ENCODE results near the gene KAT8. TPM values are rescaled to one million over a fixed set of nuclear protein-coding genes. Genes with fewer than 3 reads are reported as not detected.
"Not testable (repeated sequence)": the region's sequence is repeated elsewhere in the genome, so short reads cannot be mapped to it uniquely, and the experiment has no call there.

Gene KAT8
- total RNA-seq, 6 experiments from 2014 or later: 20.4 to 29.9 (median 25.2) TPM

DNA sequence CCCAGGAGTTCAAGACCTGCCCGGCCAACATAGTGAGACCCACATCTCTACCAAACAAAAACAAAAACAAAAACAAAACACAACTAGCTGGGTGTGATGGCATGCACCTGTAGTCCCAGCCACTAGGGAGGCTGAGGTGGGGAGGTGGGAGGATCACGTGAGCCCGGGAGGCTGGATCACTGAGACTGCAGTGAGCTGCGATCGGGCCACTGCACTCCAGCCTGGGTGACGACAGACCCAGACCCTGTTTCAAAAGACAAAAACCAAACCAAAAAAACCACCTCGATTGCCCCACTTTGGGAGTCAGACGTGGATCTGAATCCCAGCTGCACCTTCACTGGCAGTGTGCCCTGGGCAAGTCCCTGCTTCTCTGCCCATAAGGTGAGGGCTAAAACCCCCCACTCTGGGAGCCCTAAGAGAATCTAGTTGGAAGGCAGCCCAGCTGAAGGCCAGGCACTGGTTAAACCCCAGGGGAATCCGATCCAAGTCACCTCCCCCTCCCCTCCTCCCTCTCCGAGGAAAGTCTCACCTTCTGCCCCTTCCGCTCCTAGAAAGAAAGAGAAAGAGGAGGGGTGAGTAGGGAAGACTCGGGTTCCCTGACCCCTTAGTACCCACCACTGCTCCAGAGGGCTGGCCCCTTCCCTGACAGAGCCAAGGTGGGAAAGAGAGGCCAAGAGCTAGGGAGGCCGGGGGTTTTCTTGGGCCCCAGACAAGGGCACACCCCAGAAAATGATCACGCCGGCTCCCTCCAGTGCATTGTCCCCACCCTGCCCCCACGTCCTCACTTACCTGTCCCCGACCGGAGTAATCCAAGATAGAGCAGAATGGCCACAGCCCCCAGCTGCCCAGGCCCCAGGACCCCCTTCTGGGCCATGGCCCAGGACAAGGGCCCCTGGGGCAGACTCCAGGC, 17.4 kb downstream of the KAT8 start:
- peak; percentile 22 to 59 (median 42) for ATAC-seq
- TF ChIP-seq CTCF (IDR thresholded peaks at IDR 0.05) (peak in 1 of 4 donors; percentile 29), POLR2A (IDR thresholded peaks at IDR 0.05) (peak; percentile 24)
- no peak for DNase-seq
- Histone ChIP-seq H3K27ac (peak overlapping the region; percentile 22 to 45 (median 29)), H3K36me3 (peaks cover 0 to 17% (median 0%) of the 10 kb centered on the region in 4 donors), H3K9me3 (no peaks in the 10 kb centered on the region), H3K4me1 (peaks cover 0 to 2% (median 0%) of the 10 kb centered on the region in 4 donors), H3K4me3 (peak overlapping the region; percentile 31 to 62 (median 54)), H3K27me3 (no peaks in the 10 kb centered on the region)
- WGBS (ENCODE audit: insufficient coverage, low coverage, low lambda C conversion rate, missing lambda C conversion rate): 23% methylated on average over 15 of the region's 18 CpGs
- intact Hi-C loops (cut with DNase I): no loop called here

DNA sequence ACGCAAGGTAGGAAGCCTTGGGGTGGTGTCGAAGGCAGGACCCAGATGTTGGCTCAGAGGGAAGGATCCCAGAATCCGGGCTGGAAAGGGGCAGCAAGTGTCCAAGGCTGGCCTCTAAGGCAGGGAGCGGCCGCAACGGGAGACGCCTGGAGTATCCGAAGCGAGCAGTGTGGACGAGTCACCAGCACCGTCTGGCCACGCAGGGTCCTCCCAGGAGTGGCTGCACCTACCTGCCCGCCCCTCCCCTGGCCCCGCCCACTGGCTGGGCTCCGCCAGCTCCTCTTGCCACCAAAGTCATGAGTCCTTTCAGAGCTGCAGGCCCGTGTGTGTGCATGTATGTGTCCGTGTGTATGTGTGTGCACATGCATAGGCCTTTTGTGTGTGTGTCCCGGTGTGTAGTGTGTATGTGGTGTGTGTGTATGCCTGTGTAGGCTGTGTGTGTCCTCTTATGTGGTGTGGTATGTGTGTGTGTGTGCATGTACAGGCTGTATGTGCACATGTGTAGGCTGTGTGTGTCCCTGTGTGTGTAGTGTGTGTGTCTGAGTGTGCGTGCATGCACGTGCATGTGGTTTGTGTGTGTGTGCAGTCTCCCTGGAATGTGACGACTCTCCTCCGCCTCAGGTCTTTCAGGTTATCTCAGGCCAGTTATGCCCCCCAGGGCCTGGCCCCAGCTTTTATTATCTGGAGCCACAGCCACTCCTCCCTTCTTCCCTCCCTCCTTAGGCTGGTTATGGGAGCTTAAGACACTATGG, 18.2 kb downstream of the KAT8 start, which contains the start of gene PRSS8:
PRSS8 (minus strand) TSS at position 193 of the 752 bp plus-strand sequence. CDS start 229 bp downstream, outside the sequence.
- Histone ChIP-seq H3K4me3 (peak within 1 kb of the TSS; percentile 31 to 62 (median 54)), H3K4me1 (peaks cover 0 to 8% (median 3%) of the 10 kb centered on the region in 4 donors), H3K9me3 (no peaks in the 10 kb centered on the region), H3K36me3 (peaks cover 0 to 11% (median 0%) of the 10 kb centered on the region in 4 donors), H3K27me3 (no peaks in the 10 kb centered on the region), H3K27ac (peak within 1 kb of the TSS; percentile 22 to 45 (median 29))
- DNase-seq: peak; percentile 75 to 92 (median 84)
- TF ChIP-seq CTCF (IDR thresholded peaks at IDR 0.05): no peak
- peak; percentile 64 for TF ChIP-seq POLR2A (IDR thresholded peaks at IDR 0.05)
- peak; percentile 69 to 87 (median 82) for ATAC-seq
- intact Hi-C loops (cut with DNase I): no loop called here
- 46% methylated on average over 3 of the region's 22 CpGs for WGBS (ENCODE audit: insufficient coverage, low coverage, low lambda C conversion rate, missing lambda C conversion rate)

GRCh38 chr16:31136287-31136662, 18.8 kb downstream of the KAT8 start:
- Histone ChIP-seq H3K36me3 (peaks cover 0 to 7% (median 0%) of the 10 kb centered on the region in 4 donors), H3K27me3 (no peaks in the 10 kb centered on the region), H3K4me1 (peaks cover 0 to 13% (median 5%) of the 10 kb centered on the region in 4 donors), H3K4me3 (no peak overlapping the region), H3K9me3 (no peaks in the 10 kb centered on the region), H3K27ac (no peak overlapping the region)
- TF ChIP-seq CTCF (IDR thresholded peaks at IDR 0.05) (no peak), POLR2A (IDR thresholded peaks at IDR 0.05) (no peak)
- WGBS (ENCODE audit: insufficient coverage, low coverage, low lambda C conversion rate, missing lambda C conversion rate): 78% methylated on average over 4 of the region's 6 CpGs
- DNase-seq (no peak), ATAC-seq (no peak)
- intact Hi-C loops (cut with DNase I): no loop called here

- H3K27ac ChIP-seq; intact Hi-C loops (cut with DNase I); H3K4me3 ChIP-seq; H3K27me3 ChIP-seq; H3K36me3 ChIP-seq; DNase-seq; H3K9me3 ChIP-seq; ATAC-seq: not testable (repeated sequence)
- H3K4me1 ChIP-seq: peaks cover 0 to 20% (median 9%) of the 10 kb centered on the region in 4 donors
- 91% methylated on average over 10 of the region's 20 CpGs for WGBS (ENCODE audit: insufficient coverage, low coverage, low lambda C conversion rate, missing lambda C conversion rate)
Observed at GRCh38 chr16:31136822-31137499, 19.5 kb downstream of the KAT8 start.
